ENCODE results near the gene SKOR2.
A peak's percentile ranks its signal among the peaks of the same experiment; 100 is the strongest.
"Not testable (repeated sequence)": the region's sequence is repeated elsewhere in the genome, so short reads cannot be mapped to it uniquely, and the experiment has no call there.

SKOR2 gene

GRCh38 chr18:47187721-47188120, 63.7 kb downstream of the SKOR2 start:
- no peak for DNase-seq

GRCh38 chr18:47184419-47185050, 66.9 kb downstream of the SKOR2 start:
- DNase-seq = peak; percentile 30

GRCh38 chr18:47182156-47182555, 69.3 kb downstream of the SKOR2 start:
- DNase-seq = not testable (repeated sequence)

- no peak for DNase-seq
Observed at GRCh38 chr18:47180765-47181164, 70.7 kb downstream of the SKOR2 start.

GRCh38 chr18:47179520-47179919, 71.9 kb downstream of the SKOR2 start:
- DNase-seq = peak; percentile 51

- peak; percentile 93 for DNase-seq
Observed at GRCh38 chr18:47175898-47176575, 75.4 kb downstream of the SKOR2 start, which contains the start of gene IER3IP1. TSS of gene IER3IP1 (minus strand) at chr18:47176364. CDS start at chr18:47176277, 87 bp downstream.

GRCh38 chr18:47175283-47175897, 76.1 kb downstream of the SKOR2 start:
- DNase-seq = no peak

GRCh38 chr18:47174545-47175116, 76.8 kb downstream of the SKOR2 start:
- no peak for DNase-seq

GRCh38 chr18:47172476-47172875, 79.0 kb downstream of the SKOR2 start:
- DNase-seq = no peak

GRCh38 chr18:47168913-47169312, 82.5 kb downstream of the SKOR2 start:
- DNase-seq = no peak

GRCh38 chr18:47168509-47168908, 83.0 kb downstream of the SKOR2 start:
- DNase-seq = no peak

GRCh38 chr18:47166294-47166693, 85.2 kb downstream of the SKOR2 start:
- no peak for DNase-seq

GRCh38 chr18:47163241-47163640, 88.2 kb downstream of the SKOR2 start:
- no peak for DNase-seq

GRCh38 chr18:47160256-47160655, 91.2 kb downstream of the SKOR2 start:
- DNase-seq = no peak

GRCh38 chr18:47158404-47158803, 93.1 kb downstream of the SKOR2 start:
- not testable (repeated sequence) for DNase-seq
